Measurements from ENCODE around the gene WDR46.

- no peak for TF ChIP-seq POLR2A (IDR thresholded peaks at IDR 0.05)
- TF ChIP-seq, protein P1, sequence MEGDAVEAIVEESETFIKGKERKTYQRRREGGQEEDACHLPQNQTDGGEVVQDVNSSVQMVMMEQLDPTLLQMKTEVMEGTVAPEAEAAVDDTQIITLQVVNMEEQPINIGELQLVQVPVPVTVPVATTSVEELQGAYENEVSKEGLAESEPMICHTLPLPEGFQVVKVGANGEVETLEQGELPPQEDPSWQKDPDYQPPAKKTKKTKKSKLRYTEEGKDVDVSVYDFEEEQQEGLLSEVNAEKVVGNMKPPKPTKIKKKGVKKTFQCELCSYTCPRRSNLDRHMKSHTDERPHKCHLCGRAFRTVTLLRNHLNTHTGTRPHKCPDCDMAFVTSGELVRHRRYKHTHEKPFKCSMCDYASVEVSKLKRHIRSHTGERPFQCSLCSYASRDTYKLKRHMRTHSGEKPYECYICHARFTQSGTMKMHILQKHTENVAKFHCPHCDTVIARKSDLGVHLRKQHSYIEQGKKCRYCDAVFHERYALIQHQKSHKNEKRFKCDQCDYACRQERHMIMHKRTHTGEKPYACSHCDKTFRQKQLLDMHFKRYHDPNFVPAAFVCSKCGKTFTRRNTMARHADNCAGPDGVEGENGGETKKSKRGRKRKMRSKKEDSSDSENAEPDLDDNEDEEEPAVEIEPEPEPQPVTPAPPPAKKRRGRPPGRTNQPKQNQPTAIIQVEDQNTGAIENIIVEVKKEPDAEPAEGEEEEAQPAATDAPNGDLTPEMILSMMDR (IDR thresholded peaks at IDR 0.05), result no peak
These were observed at the start of gene WDR46, which contains the start of gene PFDN6 for GRCh38 chr6:33288921-33289783.
